HTR-8/SVneo (cell line): Measurements from ENCODE around the gene GPR37L1.

Experiments used
- DNase-seq: peaks from one replicate; pipeline ENCODE4 v3.0.0; 2011; ENCODE audit warnings: low spot score, mixed read lengths; ENCODE audit not compliant: insufficient read length
- FAIRE-seq: peaks from 2 replicates; lab custom pipeline; 2011; peaks lifted over from hg19 to GRCh38; lab: Jason Lieb, UNC

GPR37L1 gene

DNA sequence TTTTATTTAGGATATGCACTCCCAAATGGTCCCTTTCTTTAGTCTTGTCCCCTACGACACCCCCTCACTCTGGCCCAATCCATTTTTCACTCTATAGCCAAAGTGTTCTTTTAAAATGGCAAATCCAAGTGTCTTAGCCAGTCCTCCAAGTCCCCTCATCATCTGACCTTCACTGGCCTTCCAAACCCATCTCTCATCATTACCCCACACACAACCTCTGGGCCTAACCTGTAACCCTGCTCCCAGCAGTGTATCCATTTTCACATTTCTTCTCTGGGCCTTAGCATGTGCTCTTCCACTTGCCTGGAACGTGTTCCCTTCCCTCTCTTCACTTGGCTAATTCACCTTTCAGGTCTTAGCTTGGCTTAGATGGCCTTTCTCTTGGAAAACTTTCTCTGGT is 28.3 kb downstream of the GPR37L1 start:
- DNase-seq (no peak), FAIRE-seq (no peak)

DNA sequence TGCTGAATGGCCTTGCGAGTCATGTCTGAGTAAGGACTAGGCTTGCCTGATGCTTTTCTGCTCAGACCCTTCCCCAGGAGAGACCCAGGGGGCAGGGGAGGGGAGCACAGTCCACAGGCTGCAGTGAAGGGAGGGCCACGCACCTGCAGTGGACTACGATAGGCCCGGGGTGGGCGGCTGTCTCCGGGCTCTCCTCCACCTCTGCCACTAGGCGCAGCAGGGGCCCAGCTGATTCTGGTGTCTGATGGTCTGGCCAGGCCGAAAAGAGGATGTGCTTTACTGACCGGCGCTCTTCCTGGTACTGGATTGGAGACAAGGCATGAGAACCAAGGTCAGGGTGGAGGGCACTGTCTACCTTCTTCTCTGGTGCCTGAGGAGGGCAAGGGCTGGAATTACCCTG is 29.7 kb downstream of the GPR37L1 start:
- no peak for DNase-seq

DNA sequence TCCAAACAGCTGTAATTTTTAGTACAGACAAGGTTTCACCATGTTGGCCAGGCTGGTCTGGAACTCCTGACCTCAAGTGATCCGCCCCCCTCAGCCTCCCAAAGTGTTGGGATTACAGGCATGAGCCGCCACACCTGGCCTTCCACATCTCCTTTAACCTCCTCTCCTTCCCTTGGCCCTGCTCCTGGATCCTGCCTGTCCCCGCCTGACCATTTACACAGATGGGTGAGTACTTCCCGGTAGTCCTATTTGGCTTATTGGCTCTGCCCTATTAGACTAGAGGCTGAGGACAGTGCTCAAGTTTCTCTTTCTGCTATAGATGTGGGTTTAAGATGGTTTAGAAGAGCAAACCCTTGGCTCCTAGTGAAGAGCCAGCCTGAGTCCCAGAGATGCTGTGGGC is 30.6 kb downstream of the GPR37L1 start:
- FAIRE-seq (no peak), DNase-seq (no peak)

More for the DNA sequence above, 29.7 kb downstream of the GPR37L1 start:
- no peak for FAIRE-seq

DNA sequence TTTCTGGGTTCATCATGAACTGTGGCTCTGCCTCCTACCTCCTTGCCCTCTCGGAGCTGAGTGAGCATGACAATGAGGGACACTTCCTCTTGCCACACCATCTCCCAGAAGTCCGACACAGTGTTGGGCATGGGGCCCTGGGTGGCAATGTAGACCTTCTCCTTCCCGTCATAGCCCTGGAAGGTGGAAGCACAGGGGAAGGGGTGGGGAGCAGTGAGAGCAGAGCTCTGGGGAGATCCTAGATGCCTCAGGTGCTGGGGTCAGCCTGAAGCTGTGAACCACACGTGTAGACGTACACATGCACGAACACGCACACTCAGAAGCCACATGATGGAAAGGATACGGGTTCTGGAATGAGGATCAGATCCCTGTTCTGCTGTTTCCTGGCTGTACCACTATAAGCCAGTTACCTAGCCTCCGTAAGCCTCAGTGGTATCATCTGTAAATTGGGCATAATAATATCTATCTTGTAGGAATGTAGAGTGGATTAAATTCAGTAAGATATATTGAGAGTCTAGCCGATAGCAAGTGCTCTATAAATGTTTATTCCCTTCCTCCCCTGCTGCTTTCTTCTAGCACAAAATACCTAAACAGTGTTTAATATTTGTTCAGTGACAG is 31.5 kb downstream of the GPR37L1 start:
- FAIRE-seq = no peak
- DNase-seq = no peak

DNA sequence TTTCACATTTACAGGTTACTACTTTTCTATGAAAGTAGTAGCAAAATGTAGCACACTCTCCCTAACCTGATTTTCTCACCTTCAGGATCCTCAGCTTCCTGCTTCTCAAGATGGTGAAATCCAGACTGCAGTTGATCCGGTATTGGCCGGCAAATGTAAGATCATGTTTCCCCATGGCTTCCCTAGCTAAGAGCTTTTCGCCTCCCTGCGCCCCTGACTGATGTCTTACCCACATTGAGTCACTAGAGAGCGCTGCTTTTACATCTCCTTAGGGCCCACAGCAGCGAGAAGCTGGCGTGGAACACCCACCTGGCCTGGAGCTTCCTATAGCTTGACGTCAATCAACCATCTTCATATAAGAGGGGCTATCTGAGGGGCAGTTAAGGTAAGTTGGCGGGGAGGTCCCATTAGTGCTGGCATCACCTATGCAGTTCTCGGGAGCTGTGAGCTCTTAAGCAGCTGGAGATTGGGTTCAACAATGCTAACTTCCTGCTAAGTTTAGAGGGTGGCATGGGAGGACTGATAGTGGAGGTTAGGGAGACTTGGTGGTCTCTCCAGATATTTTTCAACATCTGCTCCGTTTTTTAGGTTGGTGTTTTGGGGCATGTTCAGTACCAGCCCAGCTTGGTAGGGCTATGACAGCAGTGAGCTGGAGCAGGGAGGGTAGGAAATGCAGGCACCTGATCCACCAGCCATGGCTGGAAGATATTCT is 32.2 kb downstream of the GPR37L1 start:
- FAIRE-seq (no peak), DNase-seq (no peak)

DNA sequence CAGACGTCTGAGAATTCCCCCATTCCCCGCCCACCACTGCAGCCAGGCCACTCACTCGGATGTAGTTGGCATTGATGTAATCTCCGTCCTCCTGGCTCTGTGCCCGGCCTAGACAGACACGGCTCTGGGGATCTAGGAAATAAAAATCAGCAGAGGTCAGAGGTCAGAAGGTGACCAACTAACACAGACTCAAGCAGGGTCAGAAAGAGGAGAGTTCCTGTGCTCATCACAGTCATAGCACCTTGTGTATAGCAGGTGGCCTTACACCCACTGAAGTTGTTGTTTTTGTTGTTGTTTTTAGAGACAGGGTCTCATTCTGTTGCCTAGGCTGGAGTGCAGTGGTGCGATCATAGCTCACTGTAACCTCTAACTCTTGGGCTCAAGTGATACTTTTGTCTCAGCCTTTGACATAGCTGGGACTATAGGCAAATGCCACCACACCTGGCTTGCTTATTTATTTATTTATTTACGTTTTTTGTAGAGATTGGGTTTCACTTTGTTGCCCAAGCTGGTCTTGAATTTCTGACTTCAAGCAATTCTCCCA is 32.8 kb downstream of the GPR37L1 start:
- FAIRE-seq (no peak), DNase-seq (peak; percentile 53)

DNA sequence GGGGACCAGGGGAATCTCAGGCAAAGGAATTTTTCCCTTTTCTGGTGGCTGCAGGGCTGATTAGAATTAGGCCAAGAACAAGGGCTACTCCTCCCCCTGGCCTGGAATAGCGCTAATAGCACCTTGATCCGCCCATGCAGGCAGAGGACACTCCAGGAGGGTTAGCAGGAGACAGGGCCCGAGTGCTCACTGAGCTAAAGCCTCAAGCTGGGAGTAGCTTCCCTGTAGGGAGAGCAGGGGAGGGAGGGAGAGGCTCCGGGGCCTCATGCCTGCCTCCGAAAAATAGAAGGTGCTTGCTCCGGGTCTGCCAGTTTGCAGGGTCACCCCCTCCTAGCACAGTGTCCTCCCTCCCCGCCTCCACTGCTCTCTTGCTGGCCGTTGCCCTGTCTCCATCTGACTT is 33.9 kb downstream of the GPR37L1 start:
- no peak for DNase-seq
- FAIRE-seq = no peak

DNA sequence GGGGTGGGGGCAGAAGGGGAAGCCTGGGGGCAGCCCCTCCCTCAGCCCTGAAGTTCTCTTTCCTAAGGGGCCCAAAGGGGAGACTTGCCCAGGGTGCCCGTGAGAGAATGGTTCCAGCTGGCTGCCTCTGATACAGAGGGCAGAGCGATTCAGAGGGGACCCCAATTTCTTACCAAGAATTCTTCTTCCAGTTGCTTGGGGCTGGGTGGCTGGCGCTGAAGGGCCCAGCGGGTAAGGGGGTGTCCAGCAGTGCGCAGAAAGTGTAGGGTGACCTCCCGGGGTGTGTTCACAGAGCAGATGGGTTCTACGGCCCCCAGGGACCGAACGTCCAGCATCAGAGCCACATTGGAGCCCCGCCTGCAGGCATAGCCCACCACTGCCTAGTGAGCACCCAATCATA is 35.2 kb downstream of the GPR37L1 start:
- FAIRE-seq = no peak
- DNase-seq = no peak

DNA sequence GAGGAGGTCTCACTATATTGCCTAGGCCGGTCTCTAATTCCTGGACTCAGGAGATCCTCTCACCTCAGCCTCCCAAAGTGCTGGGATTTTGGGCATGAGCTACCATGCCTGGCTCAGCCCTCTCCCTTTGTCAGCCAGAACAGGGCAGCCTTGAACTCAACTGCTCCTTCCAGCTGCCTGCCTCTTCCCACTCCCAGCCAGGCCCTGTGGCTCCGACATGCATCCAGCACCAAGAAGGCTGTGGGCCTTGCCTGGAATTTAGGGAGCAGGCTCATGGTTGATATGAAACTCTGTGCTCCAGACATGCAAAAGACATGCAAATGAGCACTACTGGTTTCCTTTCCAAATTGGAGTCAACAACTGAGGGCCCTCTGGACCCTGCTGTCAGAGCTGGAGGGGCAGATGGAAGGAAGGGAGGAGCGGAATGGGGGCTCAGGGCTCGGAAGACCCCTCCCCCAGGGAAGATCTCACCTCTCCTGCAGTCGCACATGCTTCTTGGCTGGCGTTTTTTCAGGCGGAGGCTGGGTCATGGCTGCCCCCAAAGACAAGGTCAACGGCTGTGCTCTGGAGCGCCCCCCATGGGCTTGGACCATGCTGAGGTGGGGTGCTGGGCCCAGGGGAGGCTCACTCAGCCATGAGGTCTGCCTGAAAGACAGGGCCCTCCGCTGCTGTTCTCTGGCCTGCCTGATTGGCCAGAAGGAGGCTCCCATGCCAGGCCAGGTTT is 36.3 kb downstream of the GPR37L1 start:
- FAIRE-seq (no peak), DNase-seq (no peak)

DNA sequence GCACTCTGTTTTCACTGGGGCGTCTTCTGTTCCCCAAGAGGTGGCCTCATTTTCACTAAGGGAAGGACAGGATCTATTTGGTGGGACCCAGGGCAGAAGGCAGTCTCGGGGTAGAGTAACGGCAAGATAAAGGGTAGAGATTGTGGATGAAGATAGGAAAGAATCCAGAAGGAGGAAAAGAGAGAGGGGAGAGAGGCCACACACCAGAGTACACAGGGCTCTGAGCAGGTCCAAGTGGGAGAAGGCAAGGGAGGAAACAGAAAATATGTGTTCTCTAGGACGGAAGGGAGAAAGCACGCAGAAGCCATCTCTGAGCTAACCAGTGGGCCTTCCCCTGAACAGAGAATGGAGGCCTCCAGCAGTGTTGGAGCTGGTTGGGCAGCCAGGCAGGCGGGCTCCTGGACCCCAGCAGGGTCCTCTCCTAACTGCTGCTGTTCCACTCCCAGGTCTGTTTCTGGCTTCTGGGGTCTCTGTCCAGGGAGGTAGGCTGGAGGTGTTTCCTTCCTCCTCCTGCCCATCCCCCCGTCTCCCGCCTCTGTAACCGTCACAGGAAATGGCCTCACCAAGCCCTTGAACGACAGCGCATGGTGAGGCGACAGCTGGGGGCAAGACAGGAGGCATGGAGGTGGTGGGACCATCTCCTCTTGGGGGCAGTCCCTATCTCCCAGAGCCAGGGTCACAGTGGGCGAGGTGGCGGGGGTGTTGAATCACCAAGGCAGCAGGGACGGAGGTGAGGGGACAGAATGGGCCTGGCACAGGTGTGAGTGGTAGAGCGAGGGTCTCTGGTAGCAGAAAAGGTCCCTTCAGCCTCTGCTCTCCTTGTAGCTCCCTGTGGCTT is 37.0 kb downstream of the GPR37L1 start:
- no peak for FAIRE-seq
- no peak for DNase-seq

DNA sequence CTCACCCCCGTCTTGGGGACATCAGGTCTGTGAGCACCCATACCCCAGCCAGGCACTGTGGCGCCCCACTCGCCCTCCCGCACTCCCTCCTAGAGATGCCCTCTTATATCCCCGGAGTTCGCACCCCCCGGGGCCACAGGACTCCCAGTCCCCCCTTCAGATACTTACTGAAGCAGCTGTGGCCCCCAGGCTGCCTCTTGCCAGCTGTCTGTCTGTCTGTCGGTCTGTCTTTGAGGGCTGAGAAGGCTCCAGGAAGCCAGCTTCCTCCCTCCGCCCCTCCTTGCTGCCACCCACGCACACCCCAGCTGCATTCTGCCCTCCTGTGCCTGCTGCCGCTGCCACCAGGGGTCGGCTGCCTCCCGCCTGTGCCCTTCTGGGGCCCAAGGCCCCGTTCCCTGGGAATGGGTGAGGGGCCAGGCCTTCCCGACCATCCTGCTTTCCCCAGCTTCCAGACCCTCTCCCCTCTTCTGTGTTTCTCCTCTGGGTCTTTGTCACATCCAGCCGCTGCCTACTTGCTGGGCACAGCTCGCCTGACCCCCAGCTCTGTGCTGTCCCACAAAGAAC is 37.7 kb downstream of the GPR37L1 start, which contains the start of gene PTPN7:
Gene PTPN7, minus strand, starts transcription at position 226 of the 564 bp plus-strand sequence. CDS start 1,200 bp downstream, outside the sequence.
- FAIRE-seq = no peak
- no peak for DNase-seq

DNA sequence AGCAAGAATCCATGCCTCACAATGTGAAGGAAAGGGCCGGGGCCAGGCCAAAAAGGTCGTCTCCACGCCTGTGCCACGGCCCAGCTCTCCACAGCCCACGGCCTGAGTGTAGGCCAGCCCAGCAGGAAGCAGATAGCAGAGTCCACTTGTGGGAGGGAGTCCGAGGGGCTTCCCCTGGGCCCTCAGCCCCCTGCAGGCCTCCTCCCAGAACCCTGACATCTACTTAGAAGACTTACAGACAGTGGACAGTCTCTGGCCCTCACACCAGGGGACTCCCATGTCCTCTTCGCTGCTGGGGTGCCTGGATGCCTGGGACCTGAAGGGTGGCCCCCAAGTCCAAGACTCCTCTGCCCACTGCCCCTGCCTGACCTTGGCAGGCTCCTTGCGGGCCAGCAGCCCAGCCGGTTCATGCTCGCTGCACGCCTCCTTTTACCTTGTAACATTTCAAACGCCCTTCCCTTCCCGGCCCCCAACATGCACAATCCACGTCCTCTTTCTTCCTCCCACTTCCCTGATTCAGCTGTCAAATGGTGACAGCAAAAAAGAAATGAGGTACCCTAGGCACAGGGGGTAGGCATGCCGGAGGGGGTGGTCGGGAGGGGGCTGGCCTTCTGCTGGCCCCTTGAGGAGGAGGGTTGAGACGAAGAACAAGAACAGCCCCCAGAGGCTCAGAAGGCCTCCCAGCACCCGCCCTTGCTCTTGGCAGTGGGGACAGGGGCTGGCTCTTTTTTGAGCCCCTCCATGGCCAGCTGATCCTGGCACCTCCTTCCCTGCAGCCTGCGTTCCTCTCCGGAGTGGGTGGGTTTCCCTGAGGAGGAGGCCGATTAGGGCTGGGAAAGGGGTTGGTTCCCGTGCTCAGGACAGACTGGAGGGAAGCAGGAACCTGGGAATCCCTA is 38.7 kb downstream of the GPR37L1 start:
- DNase-seq = no peak

DNA sequence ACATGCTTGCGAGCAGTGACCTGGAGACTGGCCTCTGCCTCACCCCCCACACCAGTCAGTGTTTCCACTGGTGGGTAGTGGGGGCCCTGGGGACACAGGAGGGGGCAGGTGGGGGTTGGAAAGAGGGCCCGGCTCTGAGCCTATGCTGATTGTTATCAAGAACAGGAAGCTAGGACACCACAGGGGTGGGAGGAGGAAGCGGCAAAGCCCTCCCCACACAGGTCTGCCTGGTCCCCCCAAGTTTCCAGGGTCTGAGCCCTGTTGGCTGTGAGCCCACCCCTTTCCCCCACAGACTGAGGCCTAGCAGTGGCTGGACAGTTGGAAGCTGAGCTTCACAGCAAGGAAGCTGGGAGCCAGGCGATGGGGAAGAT is 39.3 kb downstream of the GPR37L1 start:
- DNase-seq = no peak
- FAIRE-seq = no peak

More for the DNA sequence above, 38.7 kb downstream of the GPR37L1 start:
- no peak for FAIRE-seq

DNA sequence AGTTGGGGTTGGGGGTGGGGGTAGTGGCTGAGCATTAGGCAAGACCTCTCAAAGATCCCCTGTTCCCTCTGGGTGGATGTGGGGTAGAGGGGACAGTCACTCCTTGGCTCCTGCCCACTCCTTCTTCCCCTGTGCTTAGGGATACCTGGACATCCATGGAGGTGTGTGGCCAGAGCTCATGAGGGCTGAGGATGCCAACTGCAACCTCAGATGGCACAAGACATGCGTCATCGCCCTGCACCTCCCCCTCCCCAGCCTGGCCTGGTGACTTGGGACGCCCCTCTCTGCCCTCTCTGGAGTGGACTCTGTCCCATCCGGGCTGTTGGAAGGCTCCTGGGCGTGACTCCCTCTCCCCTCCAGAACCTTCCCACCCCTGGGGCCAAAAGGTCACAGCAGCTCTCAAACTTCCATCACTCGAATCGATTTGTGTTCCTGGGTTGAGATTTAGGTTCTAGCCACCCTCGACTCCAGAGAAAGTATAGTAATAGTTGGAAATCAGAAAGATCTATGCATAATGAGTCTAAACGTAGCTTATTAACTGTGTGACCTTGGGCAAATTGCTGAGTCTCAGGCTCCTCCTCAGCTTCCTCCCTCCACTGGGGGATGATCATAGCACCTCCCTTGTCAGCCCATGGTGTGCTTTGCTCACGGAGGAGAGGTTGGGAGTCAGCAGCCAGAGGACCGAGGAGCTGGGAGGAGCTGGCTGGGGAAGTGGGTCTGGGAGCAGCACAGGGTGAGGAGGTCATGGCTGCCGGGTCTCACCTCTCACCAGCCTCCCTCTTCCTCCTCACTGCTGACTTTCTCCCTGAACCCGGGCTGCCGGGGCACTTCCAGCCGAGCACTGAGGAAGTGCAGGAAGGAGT is 39.9 kb downstream of the GPR37L1 start:
- DNase-seq (no peak), FAIRE-seq (no peak)

DNA sequence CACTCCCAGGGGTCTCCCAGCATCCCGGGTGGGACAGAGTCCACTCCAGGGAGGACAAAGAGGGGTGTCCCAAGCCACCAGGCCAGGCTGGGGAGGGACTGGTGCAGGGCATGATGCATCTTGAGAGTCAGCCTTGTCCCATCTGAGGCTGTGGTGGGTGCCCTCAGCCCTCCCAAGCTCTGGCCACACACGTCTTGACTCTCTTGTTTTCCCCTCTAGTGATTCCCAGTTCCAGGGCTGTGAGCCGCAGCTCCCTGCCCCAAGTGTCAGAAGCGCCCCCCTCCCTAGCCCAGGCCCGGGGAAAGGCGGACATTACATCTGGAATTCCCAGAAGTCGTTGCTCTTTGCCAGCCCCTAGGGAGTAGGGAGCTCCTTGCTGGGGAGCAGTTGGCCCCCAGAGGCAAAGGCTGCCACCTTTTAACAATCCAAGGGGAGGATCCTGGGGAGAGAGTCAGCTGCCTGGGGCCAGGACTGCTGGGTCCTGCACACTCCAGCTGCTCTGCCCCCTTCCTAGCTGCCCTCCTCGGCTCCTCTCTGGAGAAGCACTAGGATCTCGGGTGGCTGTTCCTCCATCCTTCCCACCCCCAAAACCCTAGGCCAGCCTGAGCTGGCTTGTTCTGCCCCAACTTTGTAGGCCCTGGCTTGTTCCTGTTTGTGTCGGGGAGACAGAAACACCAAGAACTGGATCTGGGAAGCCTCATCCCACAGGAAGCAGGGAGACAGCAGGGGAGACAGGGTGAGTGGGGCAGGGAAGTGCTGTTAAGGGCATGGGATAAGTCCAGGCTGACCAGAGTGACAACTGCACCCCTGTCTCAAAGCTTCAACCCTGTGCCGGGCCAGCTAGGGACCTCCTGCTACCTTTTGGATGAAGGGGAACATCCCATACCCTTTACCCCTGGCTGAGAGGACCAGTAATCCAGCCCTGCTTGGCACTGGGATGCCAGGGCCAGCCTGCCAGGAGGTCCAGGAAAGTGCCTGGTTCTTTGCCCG is 40.9 kb downstream of the GPR37L1 start:
- no peak for FAIRE-seq

DNA sequence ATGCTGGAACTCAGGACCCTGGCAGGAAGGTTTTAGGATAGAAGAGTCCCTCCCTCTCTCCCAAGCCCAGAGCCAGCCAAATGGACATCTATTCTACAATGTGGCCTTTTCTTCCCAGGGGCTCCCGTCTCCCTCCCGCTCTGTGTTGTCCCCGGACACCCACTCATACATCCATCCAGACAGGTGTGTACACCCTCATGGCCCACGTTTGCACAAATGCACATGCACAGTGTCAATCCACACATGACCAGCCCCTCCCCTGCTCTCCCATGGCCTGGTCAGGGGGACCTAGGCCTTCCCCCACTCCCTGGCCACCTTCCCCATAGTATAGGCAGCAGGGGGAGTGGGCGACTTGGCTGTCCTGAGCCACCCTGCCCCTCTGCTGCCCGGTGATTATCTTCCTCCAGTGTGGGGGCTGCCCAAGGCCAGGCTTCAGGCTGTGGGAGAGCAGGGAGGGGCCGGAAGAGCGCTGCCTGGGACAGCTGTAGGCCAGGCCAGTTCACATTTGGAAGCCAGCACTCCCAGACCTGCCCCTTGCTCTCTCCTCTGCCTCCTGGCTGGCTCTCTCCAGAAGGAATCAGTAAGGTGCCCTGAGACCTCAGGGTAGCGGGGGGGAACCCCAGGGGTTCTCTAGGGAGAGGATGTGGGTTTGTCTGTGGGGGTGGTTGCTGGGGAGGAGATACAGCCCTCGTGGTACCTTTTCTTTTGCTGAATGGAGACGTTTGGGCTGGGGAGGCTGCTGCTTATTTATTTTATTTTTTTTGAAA is 41.7 kb downstream of the GPR37L1 start:
- DNase-seq (no peak), FAIRE-seq (no peak)

More for the DNA sequence above, 40.9 kb downstream of the GPR37L1 start:
- no peak for DNase-seq
